Brain pericyte (primary cell): ENCODE measurements around the gene ASPRV1.

Experiments used
- DNase-seq: peaks from one replicate; pipeline ENCODE4 v3.0.0-alpha.2; 2012; ENCODE audit warnings: low read depth, low spot score

Gene ASPRV1

GRCh38 chr2:69940691-69941090 is 20.7 kb downstream of the ASPRV1 start:
- no peak for DNase-seq

GRCh38 chr2:69939722-69940121 is 21.7 kb downstream of the ASPRV1 start:
- no peak for DNase-seq

GRCh38 chr2:69937968-69938367 is 23.5 kb downstream of the ASPRV1 start:
- DNase-seq: no peak

- no peak for DNase-seq
These were observed 24.5 kb downstream of the ASPRV1 start for GRCh38 chr2:69936906-69937305.

GRCh38 chr2:69935011-69935410 is 26.4 kb downstream of the ASPRV1 start:
- DNase-seq: no peak

GRCh38 chr2:69934614-69934908 is 26.9 kb downstream of the ASPRV1 start:
- DNase-seq: no peak

GRCh38 chr2:69933839-69934613 is 27.4 kb downstream of the ASPRV1 start:
- no peak for DNase-seq

- no peak for DNase-seq
These were observed 28.1 kb downstream of the ASPRV1 start for GRCh38 chr2:69933254-69933828.

- no peak for DNase-seq
These were observed 28.9 kb downstream of the ASPRV1 start for GRCh38 chr2:69932596-69932922.

GRCh38 chr2:69931832-69932595 is 29.4 kb downstream of the ASPRV1 start:
- no peak for DNase-seq

- no peak for DNase-seq
These were observed 34.4 kb downstream of the ASPRV1 start for GRCh38 chr2:69926849-69927515.

- DNase-seq: no peak
These were observed 38.3 kb downstream of the ASPRV1 start for GRCh38 chr2:69923116-69923515.

GRCh38 chr2:69918401-69918800 is 43.0 kb downstream of the ASPRV1 start:
- no peak for DNase-seq

- DNase-seq: no peak
These were observed 43.6 kb downstream of the ASPRV1 start for GRCh38 chr2:69917852-69918251.

GRCh38 chr2:69916106-69916505 is 45.3 kb downstream of the ASPRV1 start:
- no peak for DNase-seq

GRCh38 chr2:69914950-69915945 is 46.2 kb downstream of the ASPRV1 start, which contains the start of gene MXD1:
Gene MXD1, plus strand, starts transcription at chr2:69915109. Its CDS starts 222 bp downstream, at chr2:69915331.
- no peak for DNase-seq

GRCh38 chr2:69914164-69914949 is 47.1 kb downstream of the ASPRV1 start:
- peak; percentile 99 for DNase-seq

- DNase-seq: no peak
These were observed 49.4 kb downstream of the ASPRV1 start for GRCh38 chr2:69911985-69912563.
